ENCODE results near the gene ALK. TPM values are rescaled to one million over a fixed set of nuclear protein-coding genes. Genes with fewer than 3 reads are reported as not detected.

ALK gene
- total RNA-seq, 4 donors from 2014 or later: 0.08 to 0.40 (median 0.28) TPM

DNA sequence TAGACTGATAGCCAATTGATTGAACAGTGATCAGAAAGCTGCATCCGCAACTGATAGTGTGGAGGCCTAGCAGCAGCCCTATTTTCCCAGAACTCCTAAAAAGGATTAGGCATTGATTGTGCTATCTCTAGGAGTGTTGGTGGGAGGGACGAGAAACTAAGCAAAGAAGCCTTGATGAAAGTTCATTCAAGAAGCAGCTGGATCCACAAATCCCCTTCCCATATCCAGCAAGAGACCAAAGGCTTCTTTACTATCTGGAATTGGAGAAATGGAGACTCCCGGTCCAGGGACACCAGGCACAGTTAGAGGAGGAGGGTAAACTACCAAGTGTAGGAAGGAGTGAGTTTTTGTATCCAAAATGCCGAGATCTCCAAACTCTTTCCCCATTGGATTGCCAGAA lies 151.5 kb downstream of the ALK start:
- Histone ChIP-seq H3K4me3 (replicated peaks in 1 of 3) (no peak overlapping the region), H3K27ac (no peak overlapping the region), H3K36me3 (no peaks in the 10 kb centered on the region), H3K4me1 (no peaks in the 10 kb centered on the region), H3K9me3 (no peaks in the 10 kb centered on the region), H3K27me3 (no peaks in the 10 kb centered on the region)
- intact Hi-C loops (cut with DNase I): no loop called here
- TF ChIP-seq, protein P1, sequence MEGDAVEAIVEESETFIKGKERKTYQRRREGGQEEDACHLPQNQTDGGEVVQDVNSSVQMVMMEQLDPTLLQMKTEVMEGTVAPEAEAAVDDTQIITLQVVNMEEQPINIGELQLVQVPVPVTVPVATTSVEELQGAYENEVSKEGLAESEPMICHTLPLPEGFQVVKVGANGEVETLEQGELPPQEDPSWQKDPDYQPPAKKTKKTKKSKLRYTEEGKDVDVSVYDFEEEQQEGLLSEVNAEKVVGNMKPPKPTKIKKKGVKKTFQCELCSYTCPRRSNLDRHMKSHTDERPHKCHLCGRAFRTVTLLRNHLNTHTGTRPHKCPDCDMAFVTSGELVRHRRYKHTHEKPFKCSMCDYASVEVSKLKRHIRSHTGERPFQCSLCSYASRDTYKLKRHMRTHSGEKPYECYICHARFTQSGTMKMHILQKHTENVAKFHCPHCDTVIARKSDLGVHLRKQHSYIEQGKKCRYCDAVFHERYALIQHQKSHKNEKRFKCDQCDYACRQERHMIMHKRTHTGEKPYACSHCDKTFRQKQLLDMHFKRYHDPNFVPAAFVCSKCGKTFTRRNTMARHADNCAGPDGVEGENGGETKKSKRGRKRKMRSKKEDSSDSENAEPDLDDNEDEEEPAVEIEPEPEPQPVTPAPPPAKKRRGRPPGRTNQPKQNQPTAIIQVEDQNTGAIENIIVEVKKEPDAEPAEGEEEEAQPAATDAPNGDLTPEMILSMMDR (IDR thresholded peaks at IDR 0.05): no peak
- no peak for TF ChIP-seq POLR2A (IDR thresholded peaks at IDR 0.05)
- 92% methylated on average over 4 of the region's 4 CpGs for WGBS, 2 donors
- DNase-seq: no peak

DNA sequence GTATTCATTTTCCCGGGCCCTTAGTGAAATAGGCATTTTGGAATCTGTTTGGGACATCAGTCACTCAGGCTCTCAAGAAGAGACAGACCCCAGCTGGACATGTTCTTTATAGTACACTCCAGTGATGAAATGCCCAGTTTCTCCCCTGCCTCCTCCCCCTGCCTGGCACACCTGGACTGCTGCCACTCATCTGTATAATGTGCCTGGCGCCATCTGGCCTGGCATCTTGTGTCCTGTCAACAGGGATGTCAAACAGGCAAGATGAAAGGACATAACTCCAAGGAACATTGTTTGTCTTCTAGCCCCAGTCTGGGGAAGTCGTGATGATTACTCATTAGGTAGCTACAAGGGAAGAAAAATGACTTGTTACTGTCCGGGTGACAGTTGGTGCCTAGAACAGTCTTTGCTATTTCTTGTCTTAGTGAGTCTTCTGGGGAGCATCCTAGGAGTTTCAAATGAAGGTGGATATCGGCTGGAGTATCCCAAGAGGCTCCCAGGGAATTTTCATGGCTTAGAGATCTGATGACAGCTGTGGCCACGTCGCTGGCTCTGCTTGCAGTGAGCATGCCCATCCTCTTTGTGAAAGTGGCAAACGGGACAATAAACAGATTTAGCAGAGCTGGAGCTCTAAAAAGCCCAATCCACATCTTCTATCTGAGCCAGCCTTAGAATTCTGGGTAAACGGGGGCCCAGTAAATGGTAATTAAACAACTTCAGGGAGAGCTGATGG lies 153.6 kb downstream of the ALK start:
- H3K9me3 ChIP-seq: no peaks in the 10 kb centered on the region
- no peak overlapping the region for H3K27ac ChIP-seq
- DNase-seq: no peak
- no peaks in the 10 kb centered on the region for H3K36me3 ChIP-seq
- intact Hi-C loops (cut with DNase I): no loop called here
- no peak overlapping the region for H3K4me3 ChIP-seq (replicated peaks in 1 of 3)
- no peaks in the 10 kb centered on the region for H3K4me1 ChIP-seq
- no peaks in the 10 kb centered on the region for H3K27me3 ChIP-seq
- no peak for TF ChIP-seq POLR2A (IDR thresholded peaks at IDR 0.05)
- TF ChIP-seq, protein P1 (IDR thresholded peaks at IDR 0.05): no peak
- 77% methylated on average over 9 of the region's 9 CpGs for WGBS, 2 donors

DNA sequence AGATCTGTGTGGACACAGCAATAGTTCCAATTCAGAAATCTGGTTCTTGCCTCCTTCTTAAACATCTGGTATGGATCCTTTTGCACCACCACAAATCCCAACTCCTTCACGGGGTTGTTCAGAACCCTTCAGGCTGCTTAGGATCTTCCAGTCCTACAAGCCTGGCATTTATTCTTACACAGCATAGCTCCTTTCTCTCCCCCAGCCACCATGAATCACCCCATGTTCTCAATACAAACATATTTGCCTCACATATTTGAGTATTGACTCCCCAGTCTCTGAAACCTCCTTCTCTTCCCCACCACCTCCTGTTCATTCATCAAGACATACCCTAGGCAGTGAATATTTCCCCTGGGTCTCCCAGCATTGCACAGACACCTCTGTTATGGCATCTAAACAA lies 155.2 kb downstream of the ALK start:
- TF ChIP-seq POLR2A (IDR thresholded peaks at IDR 0.05): no peak
- TF ChIP-seq, protein P1 (IDR thresholded peaks at IDR 0.05): no peak
- Histone ChIP-seq H3K27ac (no peak overlapping the region), H3K4me3 (replicated peaks in 1 of 3) (no peak overlapping the region), H3K4me1 (no peaks in the 10 kb centered on the region), H3K36me3 (no peaks in the 10 kb centered on the region), H3K27me3 (no peaks in the 10 kb centered on the region), H3K9me3 (no peaks in the 10 kb centered on the region)
- no peak for DNase-seq
- 73 to 94% methylated on average over 1 of the region's 1 CpG for WGBS, 2 donors
- intact Hi-C loops (cut with DNase I): no loop called here

DNA sequence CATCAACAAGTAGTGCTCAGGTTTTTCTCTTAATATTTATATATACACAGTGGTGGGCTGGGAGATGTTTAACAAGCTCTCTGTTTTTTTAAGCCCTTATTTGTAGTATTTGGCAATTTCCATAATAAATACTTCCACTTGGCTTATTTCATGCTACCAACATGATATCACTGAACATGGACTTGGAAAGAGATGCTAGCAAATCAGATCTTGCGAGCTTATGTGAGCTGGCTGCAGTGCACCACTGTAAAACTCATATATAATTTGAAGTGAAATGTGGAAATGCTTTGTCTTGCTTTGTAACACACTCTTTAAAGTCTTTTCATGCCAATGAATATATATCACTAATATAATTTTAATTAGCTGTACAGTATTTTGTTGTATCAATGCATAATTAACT lies 155.7 kb downstream of the ALK start:
- intact Hi-C loops (cut with DNase I): no loop called here

DNA sequence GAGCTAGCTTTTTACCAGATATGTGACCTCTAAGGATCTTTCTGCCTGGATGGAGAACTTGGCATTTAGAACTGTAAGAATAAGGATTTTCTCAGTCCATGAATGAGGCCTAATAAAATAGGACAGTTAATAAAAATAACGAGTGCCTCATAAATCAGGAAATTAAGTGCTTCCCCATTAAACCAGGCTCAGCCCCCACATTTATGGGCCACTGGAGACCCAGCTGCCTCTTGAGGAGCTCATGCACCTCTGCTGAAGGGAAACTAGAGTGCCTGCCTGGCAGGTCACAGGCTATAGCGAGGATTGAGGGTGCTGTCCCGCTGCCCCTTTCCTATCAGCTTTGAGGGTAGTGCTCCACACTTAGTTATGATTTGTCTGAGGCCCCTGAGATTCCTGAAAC lies 158.0 kb downstream of the ALK start:
- H3K4me1 ChIP-seq: no peaks in the 10 kb centered on the region
- H3K27ac ChIP-seq: no peak overlapping the region
- 28 to 45% methylated on average over 3 of the region's 3 CpGs for WGBS, 2 donors
- no peak overlapping the region for H3K4me3 ChIP-seq (replicated peaks in 1 of 3)
- no peaks in the 10 kb centered on the region for H3K27me3 ChIP-seq
- TF ChIP-seq, protein P1 (IDR thresholded peaks at IDR 0.05): no peak
- no peak for TF ChIP-seq POLR2A (IDR thresholded peaks at IDR 0.05)
- intact Hi-C loops (cut with DNase I): no loop called here
- no peaks in the 10 kb centered on the region for H3K36me3 ChIP-seq
- H3K9me3 ChIP-seq: no peaks in the 10 kb centered on the region
- no peak for DNase-seq

More for the DNA sequence above, 155.7 kb downstream of the ALK start:
- 64 to 87% methylated on average over 1 of the region's 1 CpG for WGBS, 2 donors
- Histone ChIP-seq H3K4me1 (no peaks in the 10 kb centered on the region), H3K27ac (no peak overlapping the region), H3K9me3 (no peaks in the 10 kb centered on the region), H3K27me3 (no peaks in the 10 kb centered on the region), H3K36me3 (no peaks in the 10 kb centered on the region), H3K4me3 (replicated peaks in 1 of 3) (no peak overlapping the region)
- TF ChIP-seq, protein P1 (IDR thresholded peaks at IDR 0.05): no peak
- no peak for TF ChIP-seq POLR2A (IDR thresholded peaks at IDR 0.05)
- no peak for DNase-seq

Measured in thyroid gland (tissue), 4 donors.